ENCODE results near the gene AAK1. TPM values are rescaled to one million over a fixed set of nuclear protein-coding genes. Genes with fewer than 3 reads are reported as not detected.

The AAK1 gene
- total and polyA plus RNA-seq, 2 of the 13 experiments (the other 11 are each of a cell fraction or from before 2014, with no cell fraction given): 9.8 to 10.3 TPM

DNA sequence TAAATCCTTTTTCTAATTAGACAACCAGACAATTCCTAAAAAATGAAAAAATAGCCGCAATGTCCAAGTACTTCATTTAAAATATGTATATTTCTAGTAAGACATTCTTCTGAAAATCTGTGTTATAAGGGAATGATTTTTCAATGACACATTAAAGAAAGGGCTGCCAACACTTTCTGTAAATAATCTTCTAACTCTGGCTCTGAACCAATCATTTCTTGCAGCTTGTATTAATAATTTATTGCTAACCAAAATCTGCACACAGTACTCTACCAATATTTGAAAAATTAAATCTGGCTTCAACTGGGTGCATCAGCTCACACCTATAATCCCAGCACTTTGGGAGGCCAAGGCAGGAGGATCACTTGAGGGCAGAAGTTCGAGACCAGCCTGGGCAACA is 214.6 kb downstream of the AAK1 start (continued):
- TF ChIP-seq ZNF446 (CRISPR knock-in tag; IDR thresholded peaks at IDR 0.05): no peak
- TF ChIP-seq MTA1 (CRISPR knock-in tag; IDR thresholded peaks at IDR 0.05; ENCODE audit: borderline replicate concordance): no peak

DNA sequence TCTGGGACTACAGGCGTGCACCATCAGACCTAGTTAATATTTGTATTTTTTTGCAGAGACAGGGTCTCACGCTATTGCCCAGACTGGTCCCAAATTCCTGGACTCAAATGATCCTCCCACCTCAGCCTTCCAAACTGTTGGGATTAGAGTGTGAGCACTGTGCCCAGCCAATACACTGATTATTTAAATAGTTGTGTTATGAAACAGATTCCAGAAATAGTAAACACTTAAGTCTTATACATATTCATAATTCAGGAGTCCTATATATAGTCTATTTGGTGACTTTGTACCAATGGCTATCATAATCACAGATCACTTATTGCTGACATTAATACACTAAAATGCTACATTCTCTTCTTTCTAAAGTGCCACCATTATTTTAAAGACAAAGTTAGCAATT is 219.1 kb downstream of the AAK1 start:
- POLR2A ChIA-PET: interaction anchor here (1.1 kb wide), 1 partner anchor 13 kb away, joined by 3 read pairs; no protein-coding TSS in a partner anchor
- no peak for FAIRE-seq
- WGBS (ENCODE audit: low lambda C conversion rate): 98% methylated on average over 2 of the region's 2 CpGs

DNA sequence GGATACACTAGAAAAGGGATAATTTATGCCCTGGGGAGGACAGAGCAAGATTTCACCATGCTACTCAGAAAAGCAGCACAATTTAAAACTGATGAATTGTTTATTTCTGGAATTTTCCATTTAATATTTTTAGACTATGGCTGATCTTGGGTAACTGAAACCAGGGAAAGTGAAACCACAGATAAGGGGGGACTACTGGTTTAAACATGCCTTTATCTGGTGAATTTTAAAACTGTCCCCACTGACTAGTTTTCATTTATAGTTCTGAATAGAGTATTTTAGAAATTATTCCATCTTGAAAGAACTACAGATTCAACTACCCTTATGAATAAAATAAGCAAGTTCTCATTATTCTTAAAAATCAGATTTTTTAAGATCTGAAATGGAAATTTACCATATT is 221.3 kb downstream of the AAK1 start:
- DNase-seq (ENCODE audit: low spot score): no peak
- BruUV-seq (replicated peaks): no TSS peak
- TF ChIP-seq, protein P1, sequence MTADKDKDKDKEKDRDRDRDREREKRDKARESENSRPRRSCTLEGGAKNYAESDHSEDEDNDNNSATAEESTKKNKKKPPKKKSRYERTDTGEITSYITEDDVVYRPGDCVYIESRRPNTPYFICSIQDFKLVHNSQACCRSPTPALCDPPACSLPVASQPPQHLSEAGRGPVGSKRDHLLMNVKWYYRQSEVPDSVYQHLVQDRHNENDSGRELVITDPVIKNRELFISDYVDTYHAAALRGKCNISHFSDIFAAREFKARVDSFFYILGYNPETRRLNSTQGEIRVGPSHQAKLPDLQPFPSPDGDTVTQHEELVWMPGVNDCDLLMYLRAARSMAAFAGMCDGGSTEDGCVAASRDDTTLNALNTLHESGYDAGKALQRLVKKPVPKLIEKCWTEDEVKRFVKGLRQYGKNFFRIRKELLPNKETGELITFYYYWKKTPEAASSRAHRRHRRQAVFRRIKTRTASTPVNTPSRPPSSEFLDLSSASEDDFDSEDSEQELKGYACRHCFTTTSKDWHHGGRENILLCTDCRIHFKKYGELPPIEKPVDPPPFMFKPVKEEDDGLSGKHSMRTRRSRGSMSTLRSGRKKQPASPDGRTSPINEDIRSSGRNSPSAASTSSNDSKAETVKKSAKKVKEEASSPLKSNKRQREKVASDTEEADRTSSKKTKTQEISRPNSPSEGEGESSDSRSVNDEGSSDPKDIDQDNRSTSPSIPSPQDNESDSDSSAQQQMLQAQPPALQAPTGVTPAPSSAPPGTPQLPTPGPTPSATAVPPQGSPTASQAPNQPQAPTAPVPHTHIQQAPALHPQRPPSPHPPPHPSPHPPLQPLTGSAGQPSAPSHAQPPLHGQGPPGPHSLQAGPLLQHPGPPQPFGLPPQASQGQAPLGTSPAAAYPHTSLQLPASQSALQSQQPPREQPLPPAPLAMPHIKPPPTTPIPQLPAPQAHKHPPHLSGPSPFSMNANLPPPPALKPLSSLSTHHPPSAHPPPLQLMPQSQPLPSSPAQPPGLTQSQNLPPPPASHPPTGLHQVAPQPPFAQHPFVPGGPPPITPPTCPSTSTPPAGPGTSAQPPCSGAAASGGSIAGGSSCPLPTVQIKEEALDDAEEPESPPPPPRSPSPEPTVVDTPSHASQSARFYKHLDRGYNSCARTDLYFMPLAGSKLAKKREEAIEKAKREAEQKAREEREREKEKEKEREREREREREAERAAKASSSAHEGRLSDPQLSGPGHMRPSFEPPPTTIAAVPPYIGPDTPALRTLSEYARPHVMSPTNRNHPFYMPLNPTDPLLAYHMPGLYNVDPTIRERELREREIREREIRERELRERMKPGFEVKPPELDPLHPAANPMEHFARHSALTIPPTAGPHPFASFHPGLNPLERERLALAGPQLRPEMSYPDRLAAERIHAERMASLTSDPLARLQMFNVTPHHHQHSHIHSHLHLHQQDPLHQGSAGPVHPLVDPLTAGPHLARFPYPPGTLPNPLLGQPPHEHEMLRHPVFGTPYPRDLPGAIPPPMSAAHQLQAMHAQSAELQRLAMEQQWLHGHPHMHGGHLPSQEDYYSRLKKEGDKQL (CRISPR knock-in tag; IDR thresholded peaks at IDR 0.05; ENCODE audit: low read depth): no peak
- TF ChIP-seq HOXA3 (CRISPR knock-in tag; IDR thresholded peaks at IDR 0.05) (no peak), MAFK (conservative IDR thresholded peaks at IDR 0.05 in 1 of 2, IDR thresholded peaks at IDR 0.05 in 1 of 2; ENCODE audit: low read length in 2 of 2) (no peak)
- TF ChIP-seq, protein P2, sequence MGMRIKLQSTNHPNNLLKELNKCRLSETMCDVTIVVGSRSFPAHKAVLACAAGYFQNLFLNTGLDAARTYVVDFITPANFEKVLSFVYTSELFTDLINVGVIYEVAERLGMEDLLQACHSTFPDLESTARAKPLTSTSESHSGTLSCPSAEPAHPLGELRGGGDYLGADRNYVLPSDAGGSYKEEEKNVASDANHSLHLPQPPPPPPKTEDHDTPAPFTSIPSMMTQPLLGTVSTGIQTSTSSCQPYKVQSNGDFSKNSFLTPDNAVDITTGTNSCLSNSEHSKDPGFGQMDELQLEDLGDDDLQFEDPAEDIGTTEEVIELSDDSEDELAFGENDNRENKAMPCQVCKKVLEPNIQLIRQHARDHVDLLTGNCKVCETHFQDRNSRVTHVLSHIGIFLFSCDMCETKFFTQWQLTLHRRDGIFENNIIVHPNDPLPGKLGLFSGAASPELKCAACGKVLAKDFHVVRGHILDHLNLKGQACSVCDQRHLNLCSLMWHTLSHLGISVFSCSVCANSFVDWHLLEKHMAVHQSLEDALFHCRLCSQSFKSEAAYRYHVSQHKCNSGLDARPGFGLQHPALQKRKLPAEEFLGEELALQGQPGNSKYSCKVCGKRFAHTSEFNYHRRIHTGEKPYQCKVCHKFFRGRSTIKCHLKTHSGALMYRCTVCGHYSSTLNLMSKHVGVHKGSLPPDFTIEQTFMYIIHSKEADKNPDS (CRISPR knock-in tag; IDR thresholded peaks at IDR 0.05): no peak
- TF ChIP-seq, protein P3, sequence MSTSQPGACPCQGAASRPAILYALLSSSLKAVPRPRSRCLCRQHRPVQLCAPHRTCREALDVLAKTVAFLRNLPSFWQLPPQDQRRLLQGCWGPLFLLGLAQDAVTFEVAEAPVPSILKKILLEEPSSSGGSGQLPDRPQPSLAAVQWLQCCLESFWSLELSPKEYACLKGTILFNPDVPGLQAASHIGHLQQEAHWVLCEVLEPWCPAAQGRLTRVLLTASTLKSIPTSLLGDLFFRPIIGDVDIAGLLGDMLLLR (CRISPR knock-in tag; IDR thresholded peaks at IDR 0.05): no peak

More for the DNA sequence above, 219.1 kb downstream of the AAK1 start:
- intact Hi-C loops (cut with micrococcal nuclease; ENCODE audit: unreplicated experiment) (no loop called here), in situ Hi-C loops (cut with HindIII; ENCODE audit: extremely low pct_ligation_motif_present, low pct_unique_long_range_greater_than_20kb) (no loop called here)
- no peaks in the 10 kb centered on the region for H3K4me1 ChIP-seq (ENCODE audit: insufficient read depth, low read length)
- TF ChIP-seq DNMT1 (CRISPR knock-in tag; IDR thresholded peaks at IDR 0.05) (no peak), PAF1 (CRISPR knock-in tag; IDR thresholded peaks at IDR 0.05) (no peak)
- BruUV-seq (replicated peaks): no TSS peak
- peaks cover 10 to 39% of the 10 kb centered on the region in 2 experiments for H3K36me3 ChIP-seq (replicated peaks in 1 of 2; ENCODE audit: control insufficient read depth in 1 of 2, insufficient read depth in 2 of 2, low read length in 2 of 2)
- no peak overlapping the region for H3K4me3 ChIP-seq (replicated peaks in 1 of 3; ENCODE audit: insufficient read depth in 1 of 3, low read depth in 2 of 3, low read length in 3 of 3)
- CTCF ChIA-PET (ENCODE audit: low intra/inter-chr PET ratio, low total read pairs): no interaction called here
- DNase-seq (ENCODE audit: low spot score) (no peak), ATAC-seq (no peak)
- H3K27me3 ChIP-seq (ENCODE audit: control insufficient read depth in 1 of 2, insufficient read depth in 2 of 2, low read length in 2 of 2): no peaks in the 10 kb centered on the region; a peak in 1 of 5 replicates
- no peaks in the 10 kb centered on the region for H3K79me2 ChIP-seq (ENCODE audit: insufficient read depth, low read length)
- H4K20me1 ChIP-seq (ENCODE audit: insufficient read depth, low read length): no peaks in the 10 kb centered on the region
- H3K9me3 ChIP-seq (ENCODE audit: low read length): no peaks in the 10 kb centered on the region
- no peak overlapping the region for H3K27ac ChIP-seq (ENCODE audit: extremely low read length, insufficient read depth, low read length)
- no peak overlapping the region for H3K9ac ChIP-seq (ENCODE audit: insufficient read depth, low read depth, low read length)
- no peak overlapping the region for H3K4me2 ChIP-seq (ENCODE audit: low read depth, low read length)
- no peak overlapping the region for H2AFZ ChIP-seq (ENCODE audit: low read length)

More for the DNA sequence above, 221.3 kb downstream of the AAK1 start:
- no peaks in the 10 kb centered on the region for H3K9me3 ChIP-seq (ENCODE audit: low read length)
- H3K79me2 ChIP-seq (ENCODE audit: insufficient read depth, low read length): no peaks in the 10 kb centered on the region
- no peak overlapping the region for H3K4me2 ChIP-seq (ENCODE audit: low read depth, low read length)
- in situ Hi-C loops (cut with HindIII; ENCODE audit: extremely low pct_ligation_motif_present, low pct_unique_long_range_greater_than_20kb) (no loop called here), intact Hi-C loops (cut with micrococcal nuclease; ENCODE audit: unreplicated experiment) (no loop called here)
- ChIA-PET CTCF (ENCODE audit: low intra/inter-chr PET ratio, low total read pairs) (no interaction called here), POLR2A (interaction anchor here (1.2 kb wide), 1 partner anchor 15 kb away, joined by 3 read pairs; the partner anchor contains the start of gene NFU1)
- no peak overlapping the region for H3K27ac ChIP-seq (ENCODE audit: extremely low read length, insufficient read depth, low read length)
- no peaks in the 10 kb centered on the region for H3K4me1 ChIP-seq (ENCODE audit: insufficient read depth, low read length)
- no peaks in the 10 kb centered on the region for H4K20me1 ChIP-seq (ENCODE audit: insufficient read depth, low read length)
- FAIRE-seq (no peak), ATAC-seq (no peak)
- no peak overlapping the region for H3K9ac ChIP-seq (ENCODE audit: insufficient read depth, low read depth, low read length)
- no peak overlapping the region for H2AFZ ChIP-seq (ENCODE audit: low read length)
- no peak overlapping the region for H3K4me3 ChIP-seq (replicated peaks in 1 of 3; ENCODE audit: insufficient read depth in 1 of 3, low read depth in 2 of 3, low read length in 3 of 3)
- peaks cover 11 to 31% of the 10 kb centered on the region in 2 experiments; a peak in 4 of 5 replicates for H3K36me3 ChIP-seq (replicated peaks in 1 of 2; ENCODE audit: control insufficient read depth in 1 of 2, insufficient read depth in 2 of 2, low read length in 2 of 2)
- H3K27me3 ChIP-seq (ENCODE audit: control insufficient read depth in 1 of 2, insufficient read depth in 2 of 2, low read length in 2 of 2): no peaks in the 10 kb centered on the region; a peak in 1 of 5 replicates
